Gastroesophageal sphincter (tissue), 4 donors: Measurements from ENCODE around the gene SCAPER. TPM values are rescaled to one million over a fixed set of nuclear protein-coding genes. Genes with fewer than 3 reads are reported as not detected.

ENCODE experiments used
- ATAC-seq: fragments of 150-250 bp; one replicate; pipeline ENCODE4 v1.9.1; 2016; ENCODE audit warnings: mild to moderate bottlenecking, moderate library complexity
- H3K27ac ChIP-seq, 4 donors: fragments of 200-600 bp; sonication (generic) in 3 of 4; 1 replicate in 3 of 4; 2 replicates in 1 of 4; pipeline ENCODE4 v1.5.1; 2016 to 2019
- H3K27me3 ChIP-seq: fragments of 200-600 bp; sonication (generic); one replicate; pipeline ENCODE4 v1.5.1; 2019
- H3K36me3 ChIP-seq, 2 donors: fragments of 200-600 bp; sonication (generic); one replicate each; pipeline ENCODE4 v1.5.1; 2019; ENCODE audit warnings: control low read depth in 1 of 2
- H3K4me1 ChIP-seq, 3 donors: fragments of 200-600 bp; sonication (generic); 1 replicate in 2 of 3; 2 replicates in 1 of 3; pipeline ENCODE4 v1.5.1; 2016 to 2019; ENCODE audit warnings: control low read depth in 2 of 3
- H3K4me3 ChIP-seq, 2 donors: fragments of 200-600 bp; sonication (generic); one replicate each; pipeline ENCODE4 v1.5.1; 2019; ENCODE audit warnings: mild to moderate bottlenecking in 1 of 2, moderate library complexity in 1 of 2
- H3K9me3 ChIP-seq, 3 donors: fragments of 200-600 bp; sonication (generic); one replicate each; pipeline ENCODE4 v1.5.1; 2017 to 2019; ENCODE audit warnings: control low read depth in 2 of 3
- CTCF ChIP-seq, 4 experiments: fragments of 200-600 bp in 2 of 4; fragments of 450-650 bp in 2 of 4; sonication (generic) in 1 of 4; IDR thresholded peaks; one replicate each; pipeline ENCODE4 v1.5.1; 2017 to 2019; ENCODE audit warnings: antibody characterized with exemption in 4 of 4, mild to moderate bottlenecking in 2 of 4, moderate library complexity in 2 of 4
- EP300 ChIP-seq: sonication (generic); formaldehyde crosslinking; IDR thresholded peaks from one replicate; pipeline ENCODE4 v1.6.1; 2017; ENCODE audit warnings: antibody characterized with exemption, mild to moderate bottlenecking
- POLR2A ChIP-seq, 2 donors: fragments of 450-650 bp; IDR thresholded peaks; one replicate each; pipeline ENCODE4 v1.6.1; 2017; ENCODE audit warnings: antibody characterized with exemption in 2 of 2, mild to moderate bottlenecking in 2 of 2, moderate library complexity in 1 of 2
- POLR2AphosphoS5 ChIP-seq: sonication (generic); formaldehyde crosslinking; IDR thresholded peaks from one replicate; pipeline ENCODE4 v1.6.1; 2017; ENCODE audit warnings: antibody characterized with exemption
- WGBS, 2 donors: methylation state at CpG; one replicate each; pipeline ENCODE4 v1.1.5; 2018; ENCODE audit warnings: low coverage in 1 of 2; 5-methylcytosine and 5-hydroxymethylcytosine counted together
- total RNA-seq, 4 donors: library from RNA; depleted of rRNA; stranded (reverse); fragments of >200 nt; gene quantifications; one replicate each; pipeline ENCODE4 v1.1.0, GENCODE V29; 2016

SCAPER gene
- total RNA-seq, 4 donors from 2014 or later = 21.5 to 34.3 (median 28.7) TPM

GRCh38 chr15:76426941-76427340, 478.2 kb downstream of the SCAPER start:
- Histone ChIP-seq H3K4me1 (no peaks in the 10 kb centered on the region), H3K27me3 (no peaks in the 10 kb centered on the region), H3K27ac (no peak overlapping the region), H3K9me3 (peaks cover 0 to 10% (median 0%) of the 10 kb centered on the region in 3 donors), H3K4me3 (no peak overlapping the region), H3K36me3 (peaks cover 0 to 37% of the 10 kb centered on the region in 2 donors)
- no peak for ATAC-seq
- TF ChIP-seq POLR2A (IDR thresholded peaks at IDR 0.05) (no peak), EP300 (no peak), CTCF (IDR thresholded peaks at IDR 0.05) (no peak), POLR2AphosphoS5 (no peak)
- 95% methylated on average over 2 of the region's 2 CpGs for WGBS, 2 donors

GRCh38 chr15:76418352-76419140, 486.6 kb downstream of the SCAPER start:
- Histone ChIP-seq H3K4me1 (no peaks in the 10 kb centered on the region), H3K27ac (no peak overlapping the region), H3K36me3 (no peaks in the 10 kb centered on the region), H3K4me3 (no peak overlapping the region), H3K27me3 (no peaks in the 10 kb centered on the region), H3K9me3 (no peaks in the 10 kb centered on the region)
- TF ChIP-seq EP300 (no peak), POLR2A (IDR thresholded peaks at IDR 0.05) (no peak), POLR2AphosphoS5 (no peak), CTCF (IDR thresholded peaks at IDR 0.05) (no peak)
- no peak for ATAC-seq
- 100% methylated on average over 1 of the region's 2 CpGs; no CpG with 5 or more reads in 1 of the 2 donors for WGBS, 2 donors

- H3K27me3 ChIP-seq = no peaks in the 10 kb centered on the region
- TF ChIP-seq EP300 = no peak
- TF ChIP-seq POLR2AphosphoS5 = no peak
- TF ChIP-seq POLR2A (IDR thresholded peaks at IDR 0.05) = no peak
- TF ChIP-seq CTCF (IDR thresholded peaks at IDR 0.05) = no peak
- H3K9me3 ChIP-seq = no peaks in the 10 kb centered on the region
- H3K4me3 ChIP-seq = no peak overlapping the region
- WGBS, 2 donors = 88 to 92% methylated on average over 1 of the region's 1 CpG
- peaks cover 0 to 34% of the 10 kb centered on the region in 2 donors for H3K36me3 ChIP-seq
- no peak overlapping the region for H3K27ac ChIP-seq
- no peaks in the 10 kb centered on the region for H3K4me1 ChIP-seq
- no peak for ATAC-seq
Measured at GRCh38 chr15:76401285-76401684, 503.9 kb downstream of the SCAPER start.

GRCh38 chr15:76398317-76399104, 506.6 kb downstream of the SCAPER start:
- no peak for ATAC-seq
- H3K4me1 ChIP-seq = no peaks in the 10 kb centered on the region
- TF ChIP-seq EP300 = no peak
- no peak for TF ChIP-seq POLR2AphosphoS5
- TF ChIP-seq CTCF (IDR thresholded peaks at IDR 0.05) = no peak
- TF ChIP-seq POLR2A (IDR thresholded peaks at IDR 0.05) = no peak
- no peak overlapping the region for H3K27ac ChIP-seq
- peaks cover 0 to 23% of the 10 kb centered on the region in 2 donors for H3K36me3 ChIP-seq
- WGBS, 2 donors = 88 to 92% methylated on average over 1 of the region's 1 CpG
- H3K27me3 ChIP-seq = no peaks in the 10 kb centered on the region
- H3K4me3 ChIP-seq = no peak overlapping the region
- H3K9me3 ChIP-seq = no peaks in the 10 kb centered on the region
